GM12878 (cell line): ENCODE data around the gene PCCA. TPM values are rescaled to one million over a fixed set of nuclear protein-coding genes. Genes with fewer than 3 reads are reported as not detected.

Experiments
- ATAC-seq: fragments of 200-7000 bp; cut with Tn5 transposase; 3 replicates; pipeline ENCODE4 v1.9.1; 2020; ENCODE audit warnings: mild to moderate bottlenecking, moderate library complexity
- BruUV-seq: library from RNA; stranded (reverse); fragments of 400-500 nt; replicated peaks from 2 replicates; lab custom pipeline; 2021; lab: Mats Ljungman, UMichigan
- CTCF ChIA-PET: fragments of 300-600 bp; sonication (Branson Sonifier 250); formaldehyde crosslinking; extraction: SDS; loops from one replicate; lab custom pipeline; 2021; ENCODE audit warnings: inconsistent platforms; lab: Yijun Ruan, JAX
- POLR2A ChIA-PET: fragments of 350-600 bp; formaldehyde crosslinking; extraction: SDS; loops from one replicate; lab custom pipeline; 2021; ENCODE audit warnings: inconsistent platforms; lab: Charles Lee
- RAD21 ChIA-PET: fragments of 300-600 bp; sonication (Branson Sonifier 250); formaldehyde crosslinking; loops from one replicate; lab custom pipeline; 2023; ENCODE audit warnings: antibody characterized with exemption; ENCODE audit not compliant: unreplicated experiment; lab: Charles Lee
- SMC1A ChIA-PET: fragments of 300-600 bp; sonication (Branson Sonifier 250); formaldehyde crosslinking; loops from one replicate; lab custom pipeline; 2023; ENCODE audit not compliant: unreplicated experiment, uncharacterized antibody; lab: Charles Lee
- DNase-seq: peaks from one replicate; pipeline ENCODE4 v3.0.0-alpha.2; 2011; ENCODE audit warnings: low read depth, low spot score
- FAIRE-seq: peaks from 3 replicates; lab custom pipeline; 2011; peaks lifted over from hg19 to GRCh38; lab: Jason Lieb, UNC
- H2AFZ ChIP-seq: 2 replicates; pipeline ENCODE4 v1.6.0; 2011; ENCODE audit warnings: low read depth, low read length, control low read depth; ENCODE audit not compliant: control insufficient read depth
- H3K27ac ChIP-seq: 2 replicates; pipeline ENCODE4 v1.5.1; 2011; ENCODE audit warnings: control low read depth; ENCODE audit not compliant: control insufficient read depth, insufficient read depth
- H3K27me3 ChIP-seq, 2 experiments: replicated peaks in 1 of 2; 2 replicates each; pipeline versions ENCODE4 v1.6.0 to v1.6.1; 2011; ENCODE audit warnings: low read length in 1 of 2; ENCODE audit not compliant: control insufficient read depth in 2 of 2, insufficient read depth in 2 of 2
- H3K36me3 ChIP-seq, 2 experiments: 2 replicates each; pipeline ENCODE4 v1.5.1; 2011; ENCODE audit warnings: low read length in 1 of 2; ENCODE audit not compliant: control insufficient read depth in 2 of 2, insufficient read depth in 2 of 2
- H3K4me1 ChIP-seq: 2 replicates; pipeline ENCODE4 v1.6.1; 2011; ENCODE audit warnings: mild to moderate bottlenecking, low read length, moderate library complexity, mixed read lengths; ENCODE audit not compliant: control insufficient read depth, insufficient read depth
- H3K4me2 ChIP-seq: 2 replicates; pipeline ENCODE4 v1.6.0; 2011; ENCODE audit warnings: control low read depth; ENCODE audit not compliant: control insufficient read depth, insufficient read depth
- H3K4me3 ChIP-seq: fragments of 200-600 bp; sonication (generic); 2 replicates; pipeline ENCODE4 v1.5.1; 2016
- H3K79me2 ChIP-seq: 2 replicates; pipeline ENCODE4 v1.6.0; 2011; ENCODE audit warnings: low read length; ENCODE audit not compliant: control insufficient read depth, insufficient read depth
- H3K9ac ChIP-seq: 2 replicates; pipeline ENCODE4 v1.8.0; 2011; ENCODE audit warnings: low read length, control low read depth, mixed read lengths; ENCODE audit not compliant: control insufficient read depth, insufficient read depth
- H3K9me3 ChIP-seq: replicated peaks from 3 replicates; pipeline ENCODE4 v1.5.1; 2011; ENCODE audit warnings: mild to moderate bottlenecking, low read length; ENCODE audit not compliant: control insufficient read depth, insufficient read depth
- H4K20me1 ChIP-seq: 2 replicates; pipeline ENCODE4 v1.6.0; 2011; ENCODE audit not compliant: control insufficient read depth, insufficient read depth
- BHLHE40 ChIP-seq, 2 experiments: fragments of 450-650 bp in 1 of 2; IDR thresholded peaks; 2 replicates each; pipeline ENCODE4 v1.6.1; 2011 to 2017; ENCODE audit warnings: low read depth in 2 of 2, borderline replicate concordance in 1 of 2, improper control_type of control experiment in 1 of 2, low read length in 1 of 2, mild to moderate bottlenecking in 1 of 2
- ETV6 ChIP-seq, 2 experiments: fragments of 450-650 bp in 1 of 2; IDR thresholded peaks in 1 of 2; conservative IDR thresholded peaks in 1 of 2; 2 replicates each; pipeline ENCODE4 v1.6.1; 2014; ENCODE audit warnings: antibody characterized with exemption in 1 of 2, borderline replicate concordance in 1 of 2, low read depth in 1 of 2, mild to moderate bottlenecking in 1 of 2, moderate library complexity in 1 of 2
- FOXM1 ChIP-seq: IDR thresholded peaks from 2 replicates; pipeline ENCODE4 v1.6.1; 2012; ENCODE audit warnings: low read depth, mild to moderate bottlenecking, inconsistent platforms, low read length, moderate library complexity
- GATAD2B ChIP-seq: fragments of 450-650 bp; conservative IDR thresholded peaks from 2 replicates; pipeline ENCODE4 v1.6.1; 2017; ENCODE audit warnings: low read depth, mild to moderate bottlenecking, moderate library complexity
- JUNB ChIP-seq: IDR thresholded peaks from 2 replicates; pipeline ENCODE4 v1.6.1; 2016; ENCODE audit warnings: antibody characterized with exemption, mild to moderate bottlenecking
- JUND ChIP-seq: IDR thresholded peaks from 2 replicates; pipeline ENCODE4 v1.6.1; 2012; ENCODE audit warnings: low read depth, mild to moderate bottlenecking, low read length, improper control_type of control experiment, moderate library complexity
- PML ChIP-seq: IDR thresholded peaks from 2 replicates; pipeline ENCODE4 v1.6.1; 2012; ENCODE audit warnings: low read length, inconsistent platforms
- RCOR1 ChIP-seq: conservative IDR thresholded peaks from 2 replicates; pipeline ENCODE4 v1.6.1; 2012; ENCODE audit warnings: low read depth, low read length, improper control_type of control experiment
- SMAD1 ChIP-seq: fragments of 450-650 bp; IDR thresholded peaks from 2 replicates; pipeline ENCODE4 v1.6.1; 2018; ENCODE audit warnings: mild to moderate bottlenecking, low read depth; ENCODE audit not compliant: partially characterized antibody
- SP1 ChIP-seq: IDR thresholded peaks from one replicate; pipeline ENCODE4 v1.6.1; 2011; ENCODE audit warnings: low read depth, low read length
- SREBF1 ChIP-seq: IDR thresholded peaks from 2 replicates; pipeline ENCODE4 v1.6.1; 2012; ENCODE audit warnings: mild to moderate bottlenecking, low read length
- YY1 ChIP-seq: IDR thresholded peaks from 2 replicates; pipeline ENCODE4 v1.6.1; 2011; ENCODE audit warnings: low read depth, mild to moderate bottlenecking, low read length
- WGBS: methylation state at CpG from one replicate; pipeline ENCODE4 v1.1.6; 2016; ENCODE audit warnings: low lambda C conversion rate; ENCODE audit not compliant: insufficient replicate concordance, insufficient coverage; ENCODE audit errors: missing lambda C conversion rate; 5-methylcytosine and 5-hydroxymethylcytosine counted together
- in situ Hi-C: fragments of 300-500 bp; cut with MboI; formaldehyde crosslinking; loops from 9 replicates; pipeline ENCODE4 v1.14.3; 2018; ENCODE audit warnings: mixed read lengths
- intact Hi-C: fragments of 100-400 bp; cut with micrococcal nuclease; formaldehyde crosslinking; loops from one replicate; pipeline ENCODE4 v1.14.2; 2022; ENCODE audit not compliant: unreplicated experiment
- polyA plus RNA-seq, 11 experiments: library from polyadenylated mRNA; depleted of rRNA in 4 of 11; unstranded in 6 of 11; stranded (reverse) in 5 of 11; fragments of >200 nt; fragmentation: Nextera tagmentation in 4 of 11; fragmentation: Illumina TruSeq in 1 of 11; extraction: Ambion mirVana in 4 of 11; extraction: Trizol in 1 of 11; gene quantifications; 1 replicate in 1 of 11; 2 replicates in 10 of 11; pipeline versions ENCODE4 v1.2.1 to v1.2.3, GENCODE V29; 2011 to 2016; ENCODE audit warnings: inconsistent platforms in 2 of 11, missing spikeins in 2 of 11, low read depth in 1 of 11
- total RNA-seq, 4 experiments: library from RNA; depleted of rRNA in 3 of 4; stranded (reverse); fragments of >200 nt in 3 of 4; fragmentation: Illumina TruSeq in 1 of 4; extraction: Trizol in 1 of 4; gene quantifications; 2 replicates each; pipeline versions ENCODE4 v1.2.1 to v1.2.3, GENCODE V29; 2013 to 2021
- TF ChIP-seq, protein P1 (sequence below): IDR thresholded peaks from 2 replicates; pipeline ENCODE4 v1.6.1; 2012; ENCODE audit warnings: low read depth, low read length, improper control_type of control experiment
- TF ChIP-seq, protein P2 (sequence below), 3 experiments: IDR thresholded peaks in 2 of 3; conservative IDR thresholded peaks in 1 of 3; 2 replicates each; pipeline ENCODE4 v1.5.1; 2011; ENCODE audit warnings: low read depth in 3 of 3, low read length in 3 of 3, mild to moderate bottlenecking in 3 of 3, control low read depth in 2 of 3, moderate library complexity in 2 of 3, inconsistent platforms in 1 of 3, mixed read lengths in 1 of 3; ENCODE audit not compliant: control insufficient read depth in 2 of 3, insufficient read depth in 1 of 3; ENCODE audit errors: extremely low read depth in 1 of 3
- TF ChIP-seq, protein P3 (sequence below): fragments of 450-650 bp; IDR thresholded peaks from 2 replicates; pipeline ENCODE4 v1.6.1; 2017; ENCODE audit warnings: mild to moderate bottlenecking

PCCA gene
- total and polyA plus RNA-seq, 10 of the 15 experiments (the other 5 are each of a cell fraction or from before 2014, with no cell fraction given) = 5.9 to 18.2 (median 12.4) TPM

DNA sequence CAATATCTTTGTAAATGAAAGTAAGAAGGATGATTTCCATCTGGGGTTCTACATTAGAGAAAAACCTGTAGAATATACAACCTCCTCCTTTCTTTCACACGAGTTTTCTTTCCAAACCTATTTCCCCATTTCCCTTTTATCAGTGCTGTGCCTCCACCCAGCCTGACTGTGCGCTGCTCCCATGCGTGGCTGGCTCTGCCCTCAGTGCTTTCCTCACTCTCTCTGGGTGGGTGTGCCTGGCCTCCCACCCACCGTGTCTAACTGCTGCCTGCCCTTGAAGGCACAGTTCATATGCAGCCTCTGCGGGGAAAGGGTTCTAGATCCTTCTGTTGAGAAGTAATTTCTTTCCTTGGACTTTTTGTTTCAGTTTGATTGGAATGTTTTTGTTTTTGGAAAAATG is 70.7 kb downstream of the PCCA start:
- no peak overlapping the region for H3K9ac ChIP-seq
- H3K27ac ChIP-seq = no peak overlapping the region
- intact Hi-C loops = no loop called here
- H3K79me2 ChIP-seq = no peaks in the 10 kb centered on the region
- ATAC-seq (no peak), DNase-seq (no peak), FAIRE-seq (no peak)
- no peaks in the 10 kb centered on the region for H4K20me1 ChIP-seq
- no TSS peak for BruUV-seq
- H3K4me3 ChIP-seq = no peak overlapping the region
- in situ Hi-C loops = no loop called here
- ChIA-PET SMC1A (no interaction called here), RAD21 (no interaction called here), POLR2A (no interaction called here), CTCF (no interaction called here)
- no peak overlapping the region for H2AFZ ChIP-seq
- no peak for TF ChIP-seq GATAD2B
- TF ChIP-seq FOXM1 = no peak
- TF ChIP-seq BHLHE40 (IDR thresholded peaks at IDR 0.05; ENCODE audit: borderline replicate concordance in 1 of 2, low read depth in 2 of 2, low read length in 1 of 2) = no peak
- no peaks in the 10 kb centered on the region for H3K9me3 ChIP-seq
- H3K4me1 ChIP-seq = no peaks in the 10 kb centered on the region
- H3K27me3 ChIP-seq = no peaks in the 10 kb centered on the region
- H3K4me2 ChIP-seq = no peak overlapping the region
- H3K36me3 ChIP-seq = peaks cover 0 to 2% of the 10 kb centered on the region in 2 experiments; a peak in 1 of 4 replicates
- WGBS = 95% methylated on average over 4 of the region's 5 CpGs

DNA sequence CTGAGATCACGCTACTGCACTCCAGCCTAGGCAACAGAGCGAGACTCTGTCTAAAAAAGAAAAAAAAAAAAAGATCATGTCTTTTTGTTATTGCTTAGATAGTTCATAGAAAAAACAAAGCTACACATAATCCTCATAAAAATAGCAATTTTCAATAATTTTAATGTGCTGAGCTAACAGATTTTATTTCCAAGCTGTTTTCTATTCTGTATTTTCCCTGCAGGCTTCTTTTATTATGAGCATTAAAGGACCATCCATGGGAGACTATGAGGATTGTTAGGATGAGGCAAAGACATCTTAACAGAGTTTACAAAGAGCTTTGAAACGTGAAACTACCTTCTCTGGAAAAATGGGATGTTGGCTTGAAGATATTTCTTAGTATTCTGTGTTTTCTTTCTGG is 71.6 kb downstream of the PCCA start:
- ChIA-PET RAD21 (no interaction called here), POLR2A (no interaction called here), CTCF (interaction anchor here (0.6 kb wide), 2 partner anchors 829 to 933 kb away, joined by 4 read pairs; no protein-coding TSS in a partner anchor), SMC1A (no interaction called here)
- 81% methylated on average over 1 of the region's 3 CpGs for WGBS
- no peaks in the 10 kb centered on the region for H4K20me1 ChIP-seq
- ATAC-seq = no peak
- no peak overlapping the region for H3K4me3 ChIP-seq
- no peak overlapping the region for H3K4me2 ChIP-seq
- H3K79me2 ChIP-seq = no peaks in the 10 kb centered on the region
- no peak for DNase-seq
- no peak for FAIRE-seq
- in situ Hi-C loops = no loop called here
- H3K27ac ChIP-seq = no peak overlapping the region
- no TSS peak for BruUV-seq
- no peaks in the 10 kb centered on the region for H3K4me1 ChIP-seq
- H3K9me3 ChIP-seq = no peaks in the 10 kb centered on the region
- H2AFZ ChIP-seq = no peak overlapping the region
- intact Hi-C loops = no loop called here
- no peaks in the 10 kb centered on the region for H3K27me3 ChIP-seq
- H3K9ac ChIP-seq = no peak overlapping the region
- peaks cover 0 to 2% of the 10 kb centered on the region in 2 experiments; a peak in 1 of 4 replicates for H3K36me3 ChIP-seq
- TF ChIP-seq SP1 (no peak), SMAD1 (no peak), SREBF1 (no peak), YY1 (no peak), JUNB (no peak), RCOR1 (no peak), ETV6 (conservative IDR thresholded peaks at IDR 0.05 in 1 of 2, IDR thresholded peaks at IDR 0.05 in 1 of 2; ENCODE audit: borderline replicate concordance in 1 of 2, low read depth in 1 of 2) (no peak), PML (no peak), JUND (no peak)
- TF ChIP-seq, protein P1, sequence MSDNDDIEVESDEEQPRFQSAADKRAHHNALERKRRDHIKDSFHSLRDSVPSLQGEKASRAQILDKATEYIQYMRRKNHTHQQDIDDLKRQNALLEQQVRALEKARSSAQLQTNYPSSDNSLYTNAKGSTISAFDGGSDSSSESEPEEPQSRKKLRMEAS = no peak
- TF ChIP-seq, protein P2, sequence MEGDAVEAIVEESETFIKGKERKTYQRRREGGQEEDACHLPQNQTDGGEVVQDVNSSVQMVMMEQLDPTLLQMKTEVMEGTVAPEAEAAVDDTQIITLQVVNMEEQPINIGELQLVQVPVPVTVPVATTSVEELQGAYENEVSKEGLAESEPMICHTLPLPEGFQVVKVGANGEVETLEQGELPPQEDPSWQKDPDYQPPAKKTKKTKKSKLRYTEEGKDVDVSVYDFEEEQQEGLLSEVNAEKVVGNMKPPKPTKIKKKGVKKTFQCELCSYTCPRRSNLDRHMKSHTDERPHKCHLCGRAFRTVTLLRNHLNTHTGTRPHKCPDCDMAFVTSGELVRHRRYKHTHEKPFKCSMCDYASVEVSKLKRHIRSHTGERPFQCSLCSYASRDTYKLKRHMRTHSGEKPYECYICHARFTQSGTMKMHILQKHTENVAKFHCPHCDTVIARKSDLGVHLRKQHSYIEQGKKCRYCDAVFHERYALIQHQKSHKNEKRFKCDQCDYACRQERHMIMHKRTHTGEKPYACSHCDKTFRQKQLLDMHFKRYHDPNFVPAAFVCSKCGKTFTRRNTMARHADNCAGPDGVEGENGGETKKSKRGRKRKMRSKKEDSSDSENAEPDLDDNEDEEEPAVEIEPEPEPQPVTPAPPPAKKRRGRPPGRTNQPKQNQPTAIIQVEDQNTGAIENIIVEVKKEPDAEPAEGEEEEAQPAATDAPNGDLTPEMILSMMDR (IDR thresholded peaks at IDR 0.05 in 2 of 3, conservative IDR thresholded peaks at IDR 0.05 in 1 of 3; ENCODE audit: control insufficient read depth in 2 of 3, extremely low read depth in 1 of 3, insufficient read depth in 1 of 3, low read depth in 3 of 3, low read length in 3 of 3) = no peak
- TF ChIP-seq, protein P3, sequence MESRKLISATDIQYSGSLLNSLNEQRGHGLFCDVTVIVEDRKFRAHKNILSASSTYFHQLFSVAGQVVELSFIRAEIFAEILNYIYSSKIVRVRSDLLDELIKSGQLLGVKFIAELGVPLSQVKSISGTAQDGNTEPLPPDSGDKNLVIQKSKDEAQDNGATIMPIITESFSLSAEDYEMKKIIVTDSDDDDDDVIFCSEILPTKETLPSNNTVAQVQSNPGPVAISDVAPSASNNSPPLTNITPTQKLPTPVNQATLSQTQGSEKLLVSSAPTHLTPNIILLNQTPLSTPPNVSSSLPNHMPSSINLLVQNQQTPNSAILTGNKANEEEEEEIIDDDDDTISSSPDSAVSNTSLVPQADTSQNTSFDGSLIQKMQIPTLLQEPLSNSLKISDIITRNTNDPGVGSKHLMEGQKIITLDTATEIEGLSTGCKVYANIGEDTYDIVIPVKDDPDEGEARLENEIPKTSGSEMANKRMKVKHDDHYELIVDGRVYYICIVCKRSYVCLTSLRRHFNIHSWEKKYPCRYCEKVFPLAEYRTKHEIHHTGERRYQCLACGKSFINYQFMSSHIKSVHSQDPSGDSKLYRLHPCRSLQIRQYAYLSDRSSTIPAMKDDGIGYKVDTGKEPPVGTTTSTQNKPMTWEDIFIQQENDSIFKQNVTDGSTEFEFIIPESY = no peak
